ENCODE measurements around the gene LPP. TPM values are rescaled to one million over a fixed set of nuclear protein-coding genes. Genes with fewer than 3 reads are reported as not detected.

Gene LPP
- total RNA-seq, 1 experiment from 2014 or later: 54.0 TPM

DNA sequence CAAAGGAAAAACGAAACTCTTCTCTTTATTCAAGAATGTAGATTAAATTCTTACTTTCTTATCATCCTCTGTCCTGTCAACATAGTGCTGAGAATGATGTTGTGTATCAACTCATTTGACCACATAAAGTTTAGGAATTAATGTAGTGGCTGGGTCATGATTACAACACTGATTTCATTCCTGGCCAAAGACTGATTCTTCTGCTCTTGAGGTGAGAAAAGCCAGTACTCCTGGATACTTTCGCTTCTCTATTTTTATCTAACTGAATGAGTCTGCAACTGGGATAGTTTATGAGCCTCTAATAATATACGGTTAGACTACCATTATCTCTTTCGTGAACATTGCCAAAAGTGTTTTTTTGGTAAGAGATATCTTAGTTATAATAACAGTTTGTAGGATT lies 173.0 kb downstream of the LPP start:
- Histone ChIP-seq H3K9ac (ENCODE audit: low read length) (no peak overlapping the region), H3K79me2 (ENCODE audit: insufficient read depth, low read length) (no peaks in the 10 kb centered on the region), H4K20me1 (ENCODE audit: insufficient read depth) (no peaks in the 10 kb centered on the region), H3K4me1 (ENCODE audit: control insufficient read depth in 1 of 2, insufficient read depth in 2 of 2, low read length in 2 of 2) (no peaks in the 10 kb centered on the region), H3K4me3 (replicated peaks in 1 of 2; ENCODE audit: low read depth in 1 of 2, low read length in 2 of 2) (no peak overlapping the region), H3K9me3 (ENCODE audit: control insufficient read depth in 1 of 2, insufficient read depth in 1 of 2, low read depth in 1 of 2, low read length in 2 of 2) (no peaks in the 10 kb centered on the region), H3K36me3 (ENCODE audit: control insufficient read depth in 1 of 2, insufficient read depth in 2 of 2, low read length in 2 of 2) (no peaks in the 10 kb centered on the region), H3K9me2 (ENCODE audit: insufficient read depth) (no peaks in the 10 kb centered on the region), H3K27ac (ENCODE audit: low read depth, low read length) (no peak overlapping the region), H3K4me2 (ENCODE audit: low read length) (no peak overlapping the region), H2AFZ (ENCODE audit: low read depth, low read length, poor library complexity, severe bottlenecking) (no peak overlapping the region), H3K27me3 (ENCODE audit: insufficient read depth, low read length) (no peaks in the 10 kb centered on the region)
- ChIA-PET RAD21 (ENCODE audit: low non-redundant PET in 1 of 2, low total read pairs in 2 of 2, uncharacterized antibody in 2 of 2, unreplicated experiment in 2 of 2) (no interaction called here), POLR2A (no interaction called here), CTCF (no interaction called here)
- intact Hi-C loops (cut with micrococcal nuclease): no loop called here
- DNase-seq (ENCODE audit: low read depth, low spot score) (no peak), ATAC-seq (no peak)
- BruUV-seq (replicated peaks): no TSS peak
- TF ChIP-seq FOSL1 (IDR thresholded peaks at IDR 0.05; ENCODE audit: low read depth) (no peak), ZNF274 (IDR thresholded peaks at IDR 0.05; ENCODE audit: low read depth, low read length) (no peak), CBX3 (IDR thresholded peaks at IDR 0.05; ENCODE audit: low read depth) (no peak)

DNA sequence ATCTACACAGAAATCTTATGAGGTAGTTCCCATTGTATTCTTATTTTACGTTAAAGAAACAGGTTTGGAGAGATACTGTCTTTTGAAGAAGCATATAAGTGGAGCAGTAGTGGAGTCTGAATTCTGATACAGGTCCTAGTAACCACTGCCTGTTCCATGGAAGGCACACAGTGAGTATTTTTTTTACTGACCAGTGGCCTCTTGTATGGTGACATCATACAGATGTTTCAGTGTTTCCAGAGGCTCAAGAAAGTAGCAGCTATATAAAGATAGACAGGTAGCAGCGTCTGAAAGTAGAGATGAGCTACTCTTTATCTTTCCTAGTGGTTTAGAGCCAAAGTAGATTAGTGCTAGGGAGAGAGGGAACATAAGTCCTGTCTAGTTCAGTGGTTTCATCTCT lies 173.5 kb downstream of the LPP start:
- Histone ChIP-seq H3K27ac (ENCODE audit: low read depth, low read length) (no peak overlapping the region), H3K9me3 (ENCODE audit: control insufficient read depth in 1 of 2, insufficient read depth in 1 of 2, low read depth in 1 of 2, low read length in 2 of 2) (no peaks in the 10 kb centered on the region), H3K79me2 (ENCODE audit: insufficient read depth, low read length) (no peaks in the 10 kb centered on the region), H3K4me1 (ENCODE audit: control insufficient read depth in 1 of 2, insufficient read depth in 2 of 2, low read length in 2 of 2) (no peaks in the 10 kb centered on the region), H2AFZ (ENCODE audit: low read depth, low read length, poor library complexity, severe bottlenecking) (no peak overlapping the region), H3K9me2 (ENCODE audit: insufficient read depth) (no peaks in the 10 kb centered on the region), H3K36me3 (ENCODE audit: control insufficient read depth in 1 of 2, insufficient read depth in 2 of 2, low read length in 2 of 2) (no peaks in the 10 kb centered on the region), H3K4me2 (ENCODE audit: low read length) (no peak overlapping the region), H3K9ac (ENCODE audit: low read length) (no peak overlapping the region), H3K27me3 (ENCODE audit: insufficient read depth, low read length) (no peaks in the 10 kb centered on the region), H3K4me3 (replicated peaks in 1 of 2; ENCODE audit: low read depth in 1 of 2, low read length in 2 of 2) (no peak overlapping the region), H4K20me1 (ENCODE audit: insufficient read depth) (no peaks in the 10 kb centered on the region)
- DNase-seq (ENCODE audit: low read depth, low spot score) (no peak), ATAC-seq (no peak)
- TF ChIP-seq, protein P1, sequence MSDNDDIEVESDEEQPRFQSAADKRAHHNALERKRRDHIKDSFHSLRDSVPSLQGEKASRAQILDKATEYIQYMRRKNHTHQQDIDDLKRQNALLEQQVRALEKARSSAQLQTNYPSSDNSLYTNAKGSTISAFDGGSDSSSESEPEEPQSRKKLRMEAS (IDR thresholded peaks at IDR 0.05): no peak
- no peak for TF ChIP-seq SRF (IDR thresholded peaks at IDR 0.05; ENCODE audit: low read depth)
- intact Hi-C loops (cut with micrococcal nuclease): no loop called here
- no TSS peak for BruUV-seq (replicated peaks)
- CTCF ChIA-PET: no interaction called here
- POLR2A ChIA-PET: no interaction called here
- RAD21 ChIA-PET (ENCODE audit: low non-redundant PET in 1 of 2, low total read pairs in 2 of 2, uncharacterized antibody in 2 of 2, unreplicated experiment in 2 of 2): no interaction called here
